Fibroblast of the aortic adventitia (primary cell): ENCODE data around the gene GRAMD1A. TPM values are rescaled to one million over a fixed set of nuclear protein-coding genes. Genes with fewer than 3 reads are reported as not detected.

Experiments used
- DNase-seq: peaks from one replicate; pipeline ENCODE4 v3.0.0-alpha.2; 2010; ENCODE audit warnings: low read depth
- H3K4me3 ChIP-seq: 2 replicates; pipeline ENCODE4 v1.5.1; 2011; ENCODE audit warnings: low read depth, mild to moderate bottlenecking, control low read depth, low read length, moderate library complexity
- total RNA-seq: library from RNA; depleted of rRNA; stranded (reverse); fragments of >200 nt; gene quantifications from 2 replicates; pipeline ENCODE4 v1.2.3, GENCODE V29; 2012; ENCODE audit warnings: low replicate concordance
- TF ChIP-seq, protein P1 (sequence below): IDR thresholded peaks from 2 replicates; pipeline ENCODE4 v1.5.1; 2011; ENCODE audit warnings: mild to moderate bottlenecking, low read length, control low read depth, inconsistent platforms; ENCODE audit not compliant: insufficient read depth

The GRAMD1A gene
- total RNA-seq, 1 donor, result 25.1 TPM

DNA sequence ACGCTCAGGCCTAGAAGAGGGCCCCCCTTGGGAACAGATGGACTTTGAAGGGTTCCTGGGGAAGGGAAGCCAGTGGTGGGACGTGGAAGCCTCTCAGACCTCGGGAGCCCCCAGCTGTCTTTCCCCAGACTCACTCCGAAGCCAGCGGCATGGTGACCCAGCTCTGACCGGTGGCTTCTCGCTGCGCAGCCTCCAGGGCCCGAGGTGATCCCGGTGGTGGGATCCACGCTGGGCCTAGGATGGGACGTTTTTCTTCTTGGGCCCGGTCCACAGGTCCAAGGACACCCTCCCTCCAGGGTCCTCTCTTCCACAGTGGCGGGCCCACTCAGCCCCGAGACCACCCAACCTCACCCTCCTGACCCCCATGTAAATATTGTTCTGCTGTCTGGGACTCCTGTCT is 66.0 kb downstream of the GRAMD1A start:
- TF ChIP-seq, protein P1, sequence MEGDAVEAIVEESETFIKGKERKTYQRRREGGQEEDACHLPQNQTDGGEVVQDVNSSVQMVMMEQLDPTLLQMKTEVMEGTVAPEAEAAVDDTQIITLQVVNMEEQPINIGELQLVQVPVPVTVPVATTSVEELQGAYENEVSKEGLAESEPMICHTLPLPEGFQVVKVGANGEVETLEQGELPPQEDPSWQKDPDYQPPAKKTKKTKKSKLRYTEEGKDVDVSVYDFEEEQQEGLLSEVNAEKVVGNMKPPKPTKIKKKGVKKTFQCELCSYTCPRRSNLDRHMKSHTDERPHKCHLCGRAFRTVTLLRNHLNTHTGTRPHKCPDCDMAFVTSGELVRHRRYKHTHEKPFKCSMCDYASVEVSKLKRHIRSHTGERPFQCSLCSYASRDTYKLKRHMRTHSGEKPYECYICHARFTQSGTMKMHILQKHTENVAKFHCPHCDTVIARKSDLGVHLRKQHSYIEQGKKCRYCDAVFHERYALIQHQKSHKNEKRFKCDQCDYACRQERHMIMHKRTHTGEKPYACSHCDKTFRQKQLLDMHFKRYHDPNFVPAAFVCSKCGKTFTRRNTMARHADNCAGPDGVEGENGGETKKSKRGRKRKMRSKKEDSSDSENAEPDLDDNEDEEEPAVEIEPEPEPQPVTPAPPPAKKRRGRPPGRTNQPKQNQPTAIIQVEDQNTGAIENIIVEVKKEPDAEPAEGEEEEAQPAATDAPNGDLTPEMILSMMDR, result no peak
- H3K4me3 ChIP-seq, result no peak overlapping the region
- DNase-seq, result no peak

DNA sequence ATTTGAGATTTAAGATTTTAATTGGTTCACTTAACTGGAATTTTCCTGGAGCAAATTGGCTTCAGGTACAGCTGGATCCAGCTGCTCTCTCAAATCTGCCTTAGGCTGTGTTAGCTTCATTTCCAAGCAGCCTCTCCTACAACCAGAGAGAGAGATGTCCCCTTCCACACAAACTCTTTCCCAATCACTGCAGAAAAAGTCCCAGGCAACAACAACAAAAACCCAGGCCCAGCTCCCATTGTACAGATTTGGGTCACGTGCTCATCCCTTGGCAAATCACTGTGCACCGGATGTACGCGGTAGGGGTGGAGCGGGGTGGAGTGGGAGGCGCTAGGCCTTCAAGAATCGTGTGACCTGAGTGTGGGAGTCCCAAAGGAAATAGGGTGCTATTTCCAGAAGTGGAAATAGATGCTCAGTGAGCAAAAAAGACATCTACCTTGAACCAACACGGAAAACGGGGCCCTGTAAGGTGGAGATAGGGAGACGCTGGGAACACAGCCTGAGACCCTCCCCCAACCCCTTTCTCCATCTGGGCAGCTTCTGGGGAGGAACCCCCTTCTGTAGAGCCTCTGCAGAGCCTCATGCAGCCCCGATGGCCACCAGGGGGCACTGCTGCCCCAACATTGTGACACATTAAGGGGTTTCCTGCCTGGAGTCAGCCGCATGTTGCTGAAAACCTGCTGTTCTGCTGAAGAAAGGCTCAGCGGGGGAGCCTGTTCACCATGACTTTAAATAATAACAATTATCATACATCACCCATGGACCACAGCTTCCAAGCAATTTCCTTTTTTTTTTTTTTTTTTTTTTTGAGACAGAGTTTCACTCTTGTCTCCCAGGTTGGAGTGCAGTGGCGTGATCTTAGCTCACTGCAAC is 66.8 kb downstream of the GRAMD1A start:
- DNase-seq, result peak; percentile 80
- H3K4me3 ChIP-seq, result no peak overlapping the region
- TF ChIP-seq, protein P1, result peak; percentile 87

GRCh38 chr19:35068941-35069634 is 69.0 kb downstream of the GRAMD1A start:
- TF ChIP-seq, protein P1, result no peak
- no peak for DNase-seq
- H3K4me3 ChIP-seq, result no peak overlapping the region

DNA sequence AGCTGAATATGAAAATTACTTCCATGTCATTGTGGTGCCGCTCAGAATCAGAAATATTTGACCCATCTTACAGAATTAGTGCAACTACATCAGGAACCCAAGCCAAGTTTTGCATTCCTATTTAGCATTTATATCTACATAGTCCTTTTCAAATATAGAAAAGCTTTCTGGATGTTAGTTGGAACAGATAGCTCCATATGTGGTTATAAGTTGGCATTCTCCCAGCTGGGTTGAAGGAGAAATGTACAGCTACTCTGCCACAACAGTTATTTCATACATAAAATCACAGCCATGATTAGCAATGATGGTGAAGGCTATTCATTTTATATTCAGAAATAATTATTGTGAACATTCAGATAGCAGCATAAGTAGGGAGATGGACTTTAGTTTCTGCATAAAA is 69.6 kb downstream of the GRAMD1A start:
- no peak for DNase-seq
- TF ChIP-seq, protein P1, result no peak
- no peak overlapping the region for H3K4me3 ChIP-seq

DNA sequence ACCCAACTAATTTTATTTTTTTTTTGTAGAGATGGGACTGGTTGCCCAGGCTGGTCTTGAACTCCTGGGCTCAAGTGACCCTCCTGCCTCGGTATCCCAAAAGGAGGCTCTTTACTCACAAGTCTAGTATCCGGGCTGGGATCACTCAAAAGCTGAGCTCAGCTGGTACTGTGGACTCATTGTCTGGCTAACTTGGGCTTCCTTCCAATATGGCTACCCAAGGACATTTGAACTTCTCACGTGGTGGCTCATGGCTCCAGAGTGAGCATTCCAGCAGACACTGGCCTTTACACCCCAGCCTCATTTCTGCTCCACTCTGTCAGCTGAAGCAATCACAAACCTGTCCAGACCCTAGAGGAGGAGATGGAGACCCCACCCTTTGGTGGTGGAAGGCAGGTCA is 70.3 kb downstream of the GRAMD1A start:
- H3K4me3 ChIP-seq, result no peak overlapping the region
- TF ChIP-seq, protein P1, result no peak
- DNase-seq, result no peak

- no peak overlapping the region for H3K4me3 ChIP-seq
- DNase-seq, result no peak
- TF ChIP-seq, protein P1, result no peak
These were observed 73.4 kb downstream of the GRAMD1A start for GRCh38 chr19:35073516-35073915.
